ENCODE results near the gene U2AF2. TPM values are rescaled to one million over a fixed set of nuclear protein-coding genes. Genes with fewer than 3 reads are reported as not detected.

U2AF2 gene
- polyA plus RNA-seq, 3 donors = 5.3 to 166 (median 5.4) TPM

DNA sequence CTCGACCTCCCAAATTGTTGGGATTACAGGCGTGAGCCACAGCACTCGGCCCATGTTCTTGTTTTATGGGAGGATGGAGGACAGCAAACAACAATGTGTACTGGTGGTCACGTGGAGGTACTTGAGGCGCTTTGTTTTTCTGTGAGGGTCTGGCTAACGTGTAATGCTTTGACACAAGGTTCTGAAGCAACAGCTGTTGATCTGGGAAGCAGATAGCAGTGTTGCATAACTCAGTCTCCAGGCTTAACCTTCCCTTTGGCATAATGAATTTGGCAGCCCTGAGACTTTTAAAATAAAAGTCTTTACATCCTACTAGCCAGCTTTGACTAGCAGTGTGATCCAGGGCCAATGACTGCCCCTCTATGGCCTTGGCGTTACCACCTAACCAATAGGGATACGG, 21.0 kb upstream of the U2AF2 start:
- no peak for TF ChIP-seq CTCF (IDR thresholded peaks at IDR 0.05)
- Mint-ChIP-seq H3K27me3 (ENCODE audit: low read depth in 3 of 3) (peaks cover 0 to 6% (median 3%) of the 10 kb centered on the region in 3 donors), H3K4me1 (peaks cover 57% of the 10 kb centered on the region), H3K36me3 (peaks cover 10 to 15% of the 10 kb centered on the region in 2 donors), H3K9me3 (no peaks in the 10 kb centered on the region), H3K4me3 (peak overlapping the region in 1 of 2 donors; percentile 100), H3K27ac (peak overlapping the region in 6 of 7 donors; percentile 40 to 100 (median 100))
- H3K79me2 ChIP-seq (ENCODE audit: insufficient read depth, low read length) = peaks cover 34% of the 10 kb centered on the region
- no peaks in the 10 kb centered on the region for H3K27me3 ChIP-seq (ENCODE audit: control insufficient read depth in 2 of 2, insufficient read depth in 2 of 2, low read length in 2 of 2)
- H3K4me3 ChIP-seq (replicated peaks in 1 of 3; ENCODE audit: low read depth in 2 of 3, low read length in 3 of 3) = peak overlapping the region in 1 of 3 experiments; percentile 86
- peak overlapping the region; percentile 67 for H2AFZ ChIP-seq (ENCODE audit: insufficient read depth, low read depth, low read length, poor library complexity, severe bottlenecking)
- H3K27ac ChIP-seq (ENCODE audit: low read depth in 1 of 2, low read length in 2 of 2) = peak overlapping the region; percentile 89 to 100
- no peaks in the 10 kb centered on the region for H3K9me3 ChIP-seq (replicated peaks in 1 of 2; ENCODE audit: control insufficient read depth in 1 of 2, insufficient read depth in 1 of 2, low read length in 2 of 2)
- peak in 1 of 3 donors; percentile 31 for DNase-seq
- WGBS (ENCODE audit: insufficient coverage) = 40% methylated on average over 8 of the region's 8 CpGs
- peak overlapping the region; percentile 85 for H3K4me2 ChIP-seq (replicated peaks; ENCODE audit: extremely low read depth, low read length, poor library complexity, severe bottlenecking)
- no peaks in the 10 kb centered on the region for H3K36me3 ChIP-seq (replicated peaks in 1 of 2; ENCODE audit: control insufficient read depth in 1 of 2, insufficient read depth in 2 of 2, low read length in 2 of 2)
- no peaks in the 10 kb centered on the region for H4K20me1 ChIP-seq (ENCODE audit: insufficient read depth, low read length)
- no peak overlapping the region for H3K9ac ChIP-seq (ENCODE audit: insufficient read depth, low read length, poor library complexity, severe bottlenecking)
- intact Hi-C loops (cut with micrococcal nuclease) = loop anchor here (2.0 to 10.0 kb wide), 4 partner anchors 41 to 181 kb away; partner anchors contain the start of genes EPN1 (in 1 of the 2) and ZNF579 (in 1 of the 2)
- H3K4me1 ChIP-seq (ENCODE audit: control insufficient read depth in 1 of 2, insufficient read depth in 2 of 2, low read length in 2 of 2) = peaks cover 28 to 41% of the 10 kb centered on the region in 2 donors

GRCh38 chr19:55635334-55635717, 19.5 kb upstream of the U2AF2 start:
- DNase-seq = peak; percentile 60 to 81 (median 61)

More at GRCh38 chr19:55635334-55635717, 19.5 kb upstream of the U2AF2 start:
- peak overlapping the region; percentile 86 to 90 (median 89) for H3K4me3 ChIP-seq (replicated peaks in 1 of 3; ENCODE audit: low read depth in 2 of 3, low read length in 3 of 3)
- H3K27ac Mint-ChIP-seq = peak overlapping the region; percentile 99 to 100 (median 100)
- peaks cover 34% of the 10 kb centered on the region for H3K79me2 ChIP-seq (ENCODE audit: insufficient read depth, low read length)
- TF ChIP-seq CTCF (IDR thresholded peaks at IDR 0.05) = no peak
- peak overlapping the region; percentile 85 for H3K4me2 ChIP-seq (replicated peaks; ENCODE audit: extremely low read depth, low read length, poor library complexity, severe bottlenecking)
- peaks cover 0 to 3% of the 10 kb centered on the region in 2 donors for H3K9me3 ChIP-seq (replicated peaks in 1 of 2; ENCODE audit: control insufficient read depth in 1 of 2, insufficient read depth in 1 of 2, low read length in 2 of 2)
- H2AFZ ChIP-seq (ENCODE audit: insufficient read depth, low read depth, low read length, poor library complexity, severe bottlenecking) = peak overlapping the region; percentile 67
- peak overlapping the region; percentile 98 for H3K9ac ChIP-seq (ENCODE audit: insufficient read depth, low read length, poor library complexity, severe bottlenecking)
- 17% methylated on average over 8 of the region's 9 CpGs for WGBS (ENCODE audit: insufficient coverage)
- H4K20me1 ChIP-seq (ENCODE audit: insufficient read depth, low read length) = peaks cover 6% of the 10 kb centered on the region
- H3K4me1 ChIP-seq (ENCODE audit: control insufficient read depth in 1 of 2, insufficient read depth in 2 of 2, low read length in 2 of 2) = peaks cover 36 to 54% of the 10 kb centered on the region in 2 donors
- H3K36me3 Mint-ChIP-seq = peaks cover 12 to 15% of the 10 kb centered on the region in 2 donors
- intact Hi-C loops (cut with micrococcal nuclease) = loop anchor here in 1 of 2 donors (2.0 to 10.0 kb wide), 2 partner anchors 39 to 179 kb away; partner anchors contain the start of gene EPN1
- peaks cover 67% of the 10 kb centered on the region for H3K4me1 Mint-ChIP-seq
- H3K27me3 Mint-ChIP-seq (ENCODE audit: low read depth in 3 of 3) = peaks cover 0 to 8% (median 3%) of the 10 kb centered on the region in 3 donors
- no peaks in the 10 kb centered on the region for H3K36me3 ChIP-seq (replicated peaks in 1 of 2; ENCODE audit: control insufficient read depth in 1 of 2, insufficient read depth in 2 of 2, low read length in 2 of 2)
- H3K9me3 Mint-ChIP-seq = peaks cover 0 to 5% (median 0%) of the 10 kb centered on the region in 7 donors
- H3K27ac ChIP-seq (ENCODE audit: low read depth in 1 of 2, low read length in 2 of 2) = peak overlapping the region; percentile 89 to 100
- peak overlapping the region; percentile 100 for H3K4me3 Mint-ChIP-seq
- H3K27me3 ChIP-seq (ENCODE audit: control insufficient read depth in 2 of 2, insufficient read depth in 2 of 2, low read length in 2 of 2) = no peaks in the 10 kb centered on the region

Measured in CD14-positive monocyte (primary cell).